ENCODE measurements around the gene PLEKHJ1. TPM values are rescaled to one million over a fixed set of nuclear protein-coding genes. Genes with fewer than 3 reads are reported as not detected.

Gene PLEKHJ1
- total RNA-seq, 1 donor from 2014 or later, result 126 TPM

GRCh38 chr19:2233601-2234280 lies 2.4 kb downstream of the PLEKHJ1 start:
- H3K4me3 Mint-ChIP-seq (ENCODE audit: unreplicated experiment), result peak overlapping the region; percentile 97
- H3K4me1 Mint-ChIP-seq (ENCODE audit: unreplicated experiment), result peaks cover 22% of the 10 kb centered on the region
- DNase-seq (ENCODE audit: low spot score), result no peak
- H3K27ac Mint-ChIP-seq (ENCODE audit: unreplicated experiment), result no peak overlapping the region
- H3K27me3 Mint-ChIP-seq (ENCODE audit: unreplicated experiment), result peaks cover 26% of the 10 kb centered on the region
- TF ChIP-seq CTCF (IDR thresholded peaks at IDR 0.05; ENCODE audit: unreplicated experiment), result no peak
- peaks cover 33% of the 10 kb centered on the region for H3K36me3 Mint-ChIP-seq (ENCODE audit: low read depth, unreplicated experiment)
- H3K9me3 Mint-ChIP-seq (ENCODE audit: unreplicated experiment), result no peaks in the 10 kb centered on the region

- Mint-ChIP-seq H3K4me3 (ENCODE audit: unreplicated experiment) (no peak overlapping the region), H3K9me3 (ENCODE audit: unreplicated experiment) (no peaks in the 10 kb centered on the region), H3K36me3 (ENCODE audit: low read depth, unreplicated experiment) (peaks cover 25% of the 10 kb centered on the region), H3K4me1 (ENCODE audit: unreplicated experiment) (peaks cover 12% of the 10 kb centered on the region), H3K27me3 (ENCODE audit: unreplicated experiment) (peaks cover 19% of the 10 kb centered on the region), H3K27ac (ENCODE audit: unreplicated experiment) (peak overlapping the region; percentile 61)
- no peak for DNase-seq (ENCODE audit: low spot score)
- TF ChIP-seq CTCF (IDR thresholded peaks at IDR 0.05; ENCODE audit: unreplicated experiment), result no peak
Observed at GRCh38 chr19:2232286-2233151, 3.6 kb downstream of the PLEKHJ1 start.

- peaks cover 11% of the 10 kb centered on the region for H3K4me1 Mint-ChIP-seq (ENCODE audit: unreplicated experiment)
- peaks cover 24% of the 10 kb centered on the region for H3K36me3 Mint-ChIP-seq (ENCODE audit: low read depth, unreplicated experiment)
- no peaks in the 10 kb centered on the region for H3K9me3 Mint-ChIP-seq (ENCODE audit: unreplicated experiment)
- no peak overlapping the region for H3K27ac Mint-ChIP-seq (ENCODE audit: unreplicated experiment)
- TF ChIP-seq CTCF (IDR thresholded peaks at IDR 0.05; ENCODE audit: unreplicated experiment), result no peak
- peaks cover 16% of the 10 kb centered on the region for H3K27me3 Mint-ChIP-seq (ENCODE audit: unreplicated experiment)
- H3K4me3 Mint-ChIP-seq (ENCODE audit: unreplicated experiment), result no peak overlapping the region
- no peak for DNase-seq (ENCODE audit: low spot score)
Observed at GRCh38 chr19:2231621-2232221, 4.4 kb downstream of the PLEKHJ1 start.

- TF ChIP-seq CTCF (IDR thresholded peaks at IDR 0.05; ENCODE audit: unreplicated experiment), result no peak
- no peak overlapping the region for H3K27ac Mint-ChIP-seq (ENCODE audit: unreplicated experiment)
- H3K36me3 Mint-ChIP-seq (ENCODE audit: low read depth, unreplicated experiment), result peaks cover 24% of the 10 kb centered on the region
- no peaks in the 10 kb centered on the region for H3K9me3 Mint-ChIP-seq (ENCODE audit: unreplicated experiment)
- H3K4me1 Mint-ChIP-seq (ENCODE audit: unreplicated experiment), result peaks cover 11% of the 10 kb centered on the region
- DNase-seq (ENCODE audit: low spot score), result no peak
- peaks cover 16% of the 10 kb centered on the region for H3K27me3 Mint-ChIP-seq (ENCODE audit: unreplicated experiment)
- H3K4me3 Mint-ChIP-seq (ENCODE audit: unreplicated experiment), result no peak overlapping the region
Observed at GRCh38 chr19:2230807-2231533, 5.2 kb downstream of the PLEKHJ1 start.
